Stomach (tissue), 4 donors: ENCODE results near the gene CCNI.

Source experiments
- POLR2A ChIP-seq, 4 donors: fragments of 450-650 bp; IDR thresholded peaks; one replicate each; pipeline ENCODE4 v1.6.1; 2016; ENCODE audit warnings: antibody characterized with exemption in 4 of 4, control low read depth in 2 of 4, mild to moderate bottlenecking in 1 of 4, moderate library complexity in 1 of 4
- TF ChIP-seq, protein P1 (sequence below), 7 experiments: fragments of 450-650 bp in 4 of 7; fragments of 200-600 bp in 3 of 7; sonication (generic) in 3 of 7; IDR thresholded peaks; one replicate each; pipeline ENCODE4 v1.5.1; 2016 to 2019; ENCODE audit warnings: antibody characterized with exemption in 7 of 7, control low read depth in 2 of 7, mild to moderate bottlenecking in 1 of 7

DNA sequence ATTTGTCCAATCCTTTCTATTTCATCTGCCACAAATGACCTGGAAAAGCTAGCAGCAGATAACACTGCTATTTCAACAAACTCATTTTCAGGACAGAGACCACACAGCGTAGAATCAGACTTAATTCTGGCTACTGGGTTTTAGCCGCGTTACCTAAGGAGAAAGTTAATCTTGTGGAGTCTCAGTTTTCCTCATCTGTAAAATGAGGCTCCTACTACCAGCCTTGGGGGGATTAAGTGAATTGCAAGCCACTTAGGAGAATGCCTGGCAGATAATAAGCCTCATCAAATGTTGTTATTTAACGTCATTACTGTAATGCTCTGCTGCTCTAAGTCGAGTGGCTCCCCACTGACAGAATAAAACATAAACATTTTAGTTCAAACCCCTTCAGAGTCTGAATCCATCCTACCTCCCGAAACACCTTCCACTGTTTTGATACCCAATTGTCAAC is 1.4 kb downstream of the CCNI start:
- TF ChIP-seq, protein P1, sequence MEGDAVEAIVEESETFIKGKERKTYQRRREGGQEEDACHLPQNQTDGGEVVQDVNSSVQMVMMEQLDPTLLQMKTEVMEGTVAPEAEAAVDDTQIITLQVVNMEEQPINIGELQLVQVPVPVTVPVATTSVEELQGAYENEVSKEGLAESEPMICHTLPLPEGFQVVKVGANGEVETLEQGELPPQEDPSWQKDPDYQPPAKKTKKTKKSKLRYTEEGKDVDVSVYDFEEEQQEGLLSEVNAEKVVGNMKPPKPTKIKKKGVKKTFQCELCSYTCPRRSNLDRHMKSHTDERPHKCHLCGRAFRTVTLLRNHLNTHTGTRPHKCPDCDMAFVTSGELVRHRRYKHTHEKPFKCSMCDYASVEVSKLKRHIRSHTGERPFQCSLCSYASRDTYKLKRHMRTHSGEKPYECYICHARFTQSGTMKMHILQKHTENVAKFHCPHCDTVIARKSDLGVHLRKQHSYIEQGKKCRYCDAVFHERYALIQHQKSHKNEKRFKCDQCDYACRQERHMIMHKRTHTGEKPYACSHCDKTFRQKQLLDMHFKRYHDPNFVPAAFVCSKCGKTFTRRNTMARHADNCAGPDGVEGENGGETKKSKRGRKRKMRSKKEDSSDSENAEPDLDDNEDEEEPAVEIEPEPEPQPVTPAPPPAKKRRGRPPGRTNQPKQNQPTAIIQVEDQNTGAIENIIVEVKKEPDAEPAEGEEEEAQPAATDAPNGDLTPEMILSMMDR (IDR thresholded peaks at IDR 0.05), result no peak
- no peak for TF ChIP-seq POLR2A (IDR thresholded peaks at IDR 0.05)
